ENCODE measurements around the gene ROMO1. TPM values are rescaled to one million over a fixed set of nuclear protein-coding genes. Genes with fewer than 3 reads are reported as not detected.

Gene ROMO1
- total RNA-seq, 2 donors from 2014 or later = 263 to 409 TPM

GRCh38 chr20:35731862-35732643 is 32.8 kb downstream of the ROMO1 start:
- peaks cover 0 to 76% of the 10 kb centered on the region in 2 donors for H3K4me1 ChIP-seq
- peak overlapping the region in 1 of 2 donors; percentile 12 for H3K27ac ChIP-seq

GRCh38 chr20:35732644-35732982 is 33.4 kb downstream of the ROMO1 start:
- no peak for DNase-seq (ENCODE audit: low spot score)
- TF ChIP-seq, protein P1, sequence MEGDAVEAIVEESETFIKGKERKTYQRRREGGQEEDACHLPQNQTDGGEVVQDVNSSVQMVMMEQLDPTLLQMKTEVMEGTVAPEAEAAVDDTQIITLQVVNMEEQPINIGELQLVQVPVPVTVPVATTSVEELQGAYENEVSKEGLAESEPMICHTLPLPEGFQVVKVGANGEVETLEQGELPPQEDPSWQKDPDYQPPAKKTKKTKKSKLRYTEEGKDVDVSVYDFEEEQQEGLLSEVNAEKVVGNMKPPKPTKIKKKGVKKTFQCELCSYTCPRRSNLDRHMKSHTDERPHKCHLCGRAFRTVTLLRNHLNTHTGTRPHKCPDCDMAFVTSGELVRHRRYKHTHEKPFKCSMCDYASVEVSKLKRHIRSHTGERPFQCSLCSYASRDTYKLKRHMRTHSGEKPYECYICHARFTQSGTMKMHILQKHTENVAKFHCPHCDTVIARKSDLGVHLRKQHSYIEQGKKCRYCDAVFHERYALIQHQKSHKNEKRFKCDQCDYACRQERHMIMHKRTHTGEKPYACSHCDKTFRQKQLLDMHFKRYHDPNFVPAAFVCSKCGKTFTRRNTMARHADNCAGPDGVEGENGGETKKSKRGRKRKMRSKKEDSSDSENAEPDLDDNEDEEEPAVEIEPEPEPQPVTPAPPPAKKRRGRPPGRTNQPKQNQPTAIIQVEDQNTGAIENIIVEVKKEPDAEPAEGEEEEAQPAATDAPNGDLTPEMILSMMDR (IDR thresholded peaks at IDR 0.05) = no peak
- Histone ChIP-seq H3K9me3 (no peaks in the 10 kb centered on the region), H3K27ac (no peak overlapping the region), H3K27me3 (no peaks in the 10 kb centered on the region), H3K4me1 (peaks cover 0 to 82% of the 10 kb centered on the region in 2 donors), H3K4me3 (no peak overlapping the region), H3K36me3 (peaks cover 100% of the 10 kb centered on the region)

More at GRCh38 chr20:35731862-35732643, 32.8 kb downstream of the ROMO1 start:
- H3K9me3 ChIP-seq = no peaks in the 10 kb centered on the region
- H3K27me3 ChIP-seq = no peaks in the 10 kb centered on the region
- H3K36me3 ChIP-seq = peaks cover 100% of the 10 kb centered on the region
- TF ChIP-seq, protein P1 (IDR thresholded peaks at IDR 0.05) = no peak
- DNase-seq (ENCODE audit: low spot score) = no peak
- H3K4me3 ChIP-seq = no peak overlapping the region

GRCh38 chr20:35734374-35734773 is 35.2 kb downstream of the ROMO1 start:
- no peak overlapping the region for H3K27ac ChIP-seq
- H3K4me1 ChIP-seq = peaks cover 0 to 96% of the 10 kb centered on the region in 2 donors
- no peak overlapping the region for H3K4me3 ChIP-seq
- TF ChIP-seq, protein P1 (IDR thresholded peaks at IDR 0.05) = no peak
- H3K36me3 ChIP-seq = peaks cover 100% of the 10 kb centered on the region
- no peaks in the 10 kb centered on the region for H3K9me3 ChIP-seq
- no peaks in the 10 kb centered on the region for H3K27me3 ChIP-seq
- no peak for DNase-seq (ENCODE audit: low spot score)

DNA sequence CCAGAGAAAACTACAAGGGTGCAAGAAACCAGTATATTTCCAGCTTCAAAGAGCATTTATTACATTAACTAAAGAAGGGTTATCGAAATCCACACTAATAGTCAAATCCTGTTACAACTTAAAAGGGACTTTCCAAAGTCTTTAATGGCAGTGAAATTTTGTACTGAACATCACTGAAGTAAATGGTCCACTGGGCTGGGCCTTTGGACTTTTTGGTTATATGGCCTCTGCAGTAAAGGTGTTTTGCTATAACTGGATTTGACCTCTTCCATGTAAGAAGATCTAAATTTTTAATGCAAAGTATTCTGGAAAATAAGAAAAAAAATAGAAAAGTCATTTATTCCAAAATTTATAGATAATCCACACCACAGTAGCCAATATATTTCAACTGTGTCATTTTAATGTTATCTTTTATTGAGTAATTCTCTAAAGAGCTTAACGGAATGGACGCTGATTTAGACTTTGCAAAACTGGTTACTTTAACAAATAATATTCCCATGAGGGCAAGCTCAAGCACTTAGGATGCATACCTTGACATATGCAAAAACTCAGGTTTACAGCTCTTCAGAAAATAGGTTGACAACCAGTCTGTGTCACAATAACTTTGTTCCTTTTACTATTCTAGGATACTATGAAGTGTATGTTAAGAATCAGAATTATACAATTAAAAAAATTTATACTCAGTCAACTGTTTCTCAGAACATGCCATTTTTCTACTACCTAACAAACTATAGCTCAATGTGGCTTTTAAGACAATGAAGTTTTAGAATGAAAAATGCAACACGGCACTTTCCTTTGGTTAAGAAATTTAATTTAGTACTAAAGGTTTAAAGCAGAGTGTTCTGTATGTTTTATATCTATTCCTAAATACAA is 35.8 kb downstream of the ROMO1 start:
- DNase-seq (ENCODE audit: low spot score) = no peak
- Histone ChIP-seq H3K4me1 (peaks cover 0 to 96% of the 10 kb centered on the region in 2 donors), H3K27ac (no peak overlapping the region), H3K9me3 (no peaks in the 10 kb centered on the region), H3K27me3 (no peaks in the 10 kb centered on the region), H3K4me3 (no peak overlapping the region), H3K36me3 (peaks cover 100% of the 10 kb centered on the region)
- TF ChIP-seq, protein P1 (IDR thresholded peaks at IDR 0.05) = no peak

GRCh38 chr20:35735826-35736470 is 36.7 kb downstream of the ROMO1 start:
- Histone ChIP-seq H3K4me1 (peaks cover 0 to 96% of the 10 kb centered on the region in 2 donors), H3K9me3 (no peaks in the 10 kb centered on the region), H3K27ac (no peak overlapping the region), H3K4me3 (no peak overlapping the region), H3K27me3 (no peaks in the 10 kb centered on the region), H3K36me3 (peaks cover 99% of the 10 kb centered on the region)
- DNase-seq (ENCODE audit: low spot score) = no peak
- TF ChIP-seq, protein P1 (IDR thresholded peaks at IDR 0.05) = no peak
